OCI-M1 (cell line): ENCODE data around the gene BORCS5.
"Not testable (repeated sequence)": the region's sequence is repeated elsewhere in the genome, so short reads cannot be mapped to it uniquely, and the experiment has no call there.

ENCODE experiments used
- DNase-seq: peaks from one replicate; lab custom pipeline; 2025; lab: John Stamatoyannopoulos, UW

Gene BORCS5

GRCh38 chr12:12356896-12357718 lies at the start of gene BORCS5:
Gene BORCS5 (plus strand): TSS chr12:12357078. CDS start chr12:12357452, 374 bp downstream.
- DNase-seq, result peak; percentile 99

DNA sequence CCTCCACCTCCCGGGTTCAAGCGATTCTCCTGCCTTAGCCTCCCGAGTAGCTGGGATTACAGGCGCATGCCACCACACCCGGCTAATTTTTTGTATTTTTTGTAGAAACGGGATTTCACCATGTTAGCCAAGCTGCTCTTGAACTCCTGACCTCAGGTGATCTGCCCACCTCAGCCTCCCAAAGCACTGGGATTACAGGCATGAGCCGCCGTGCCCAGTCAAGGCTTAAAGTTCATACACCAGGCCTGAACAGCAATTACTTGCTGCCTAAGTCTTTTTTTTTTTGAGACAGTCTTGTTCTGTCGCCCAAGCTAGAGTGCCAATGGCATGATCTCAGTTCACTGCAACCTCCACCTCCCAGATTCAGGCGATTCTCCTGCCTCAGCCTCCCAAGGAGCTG lies 46.2 kb upstream of the BORCS5 start:
- not testable (repeated sequence) for DNase-seq

GRCh38 chr12:12315838-12316237 lies 41.0 kb upstream of the BORCS5 start:
- DNase-seq, result no peak

DNA sequence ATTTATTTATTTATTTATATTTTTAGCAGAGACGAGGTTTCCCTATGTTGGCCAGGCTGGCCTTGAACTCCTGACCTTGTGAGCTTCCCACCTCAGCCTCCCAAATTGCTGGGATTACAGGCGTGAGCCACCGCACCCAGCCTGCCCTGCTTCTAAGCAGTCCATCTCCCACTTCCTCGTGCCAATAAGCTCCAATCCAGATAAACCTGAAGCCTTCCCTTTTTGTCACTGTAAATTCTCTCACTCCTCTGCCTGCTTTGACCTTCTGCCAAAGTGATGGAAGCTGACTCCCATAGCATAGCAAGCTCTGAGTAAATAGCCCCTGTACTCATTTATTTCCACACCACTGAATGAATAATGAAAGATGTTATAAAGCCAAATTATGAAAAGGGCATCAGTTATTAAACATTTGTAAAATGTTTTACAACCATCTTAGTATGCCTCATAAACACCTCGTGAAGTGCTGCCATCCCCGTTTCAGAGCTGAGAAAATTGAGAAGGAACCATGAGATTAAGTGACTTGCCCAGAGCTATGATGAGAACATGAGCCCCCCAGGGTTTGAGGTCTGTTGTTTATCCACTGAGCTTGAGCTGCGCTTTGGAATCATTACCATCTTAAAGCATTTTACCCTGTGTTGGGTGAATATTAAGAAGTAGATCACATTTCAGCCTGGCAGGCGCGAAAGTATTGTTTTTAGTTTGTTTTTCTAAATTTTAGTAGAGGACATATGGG lies 37.3 kb upstream of the BORCS5 start:
- DNase-seq, result no peak

GRCh38 chr12:12323118-12323517 lies 33.8 kb upstream of the BORCS5 start:
- no peak for DNase-seq

DNA sequence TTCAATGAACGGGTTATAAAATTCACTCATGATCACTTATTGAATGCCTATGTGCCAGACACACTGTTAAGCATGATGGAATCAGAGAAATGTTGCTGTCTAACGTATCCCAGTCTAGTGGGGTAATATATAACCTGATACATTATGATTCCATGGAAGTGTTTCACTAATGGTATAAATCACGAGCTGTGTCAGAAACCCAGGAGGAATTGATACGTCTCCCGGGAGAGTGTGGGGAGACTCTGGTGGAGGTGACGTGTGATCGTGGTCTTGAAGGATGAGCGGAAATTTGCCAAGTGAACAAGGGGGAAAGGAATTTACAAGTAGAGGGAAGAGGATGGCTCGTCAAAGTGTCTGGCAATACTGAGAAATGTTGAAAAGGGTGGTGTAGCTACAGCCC lies 33.3 kb upstream of the BORCS5 start:
- DNase-seq, result no peak

DNA sequence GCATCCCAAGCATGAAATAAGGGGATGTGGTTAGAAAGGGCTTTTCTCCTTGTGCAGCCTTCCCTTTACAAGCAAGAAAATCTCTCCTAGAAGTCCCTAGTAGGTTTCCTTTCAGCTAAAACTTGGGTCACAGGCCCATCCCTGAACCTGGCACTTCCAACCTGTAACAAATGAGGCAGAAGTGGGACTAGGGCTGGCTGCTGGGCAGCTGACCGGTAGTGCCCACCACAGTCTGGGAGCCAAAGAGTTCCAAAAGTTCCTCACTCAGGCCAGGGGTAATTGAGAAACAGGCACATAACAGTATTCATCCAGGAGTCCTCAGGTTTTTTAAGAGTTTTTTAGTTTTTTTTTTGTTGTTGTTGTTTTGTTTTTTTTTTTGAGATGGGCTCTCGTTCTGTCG lies 30.6 kb upstream of the BORCS5 start:
- DNase-seq, result no peak

DNA sequence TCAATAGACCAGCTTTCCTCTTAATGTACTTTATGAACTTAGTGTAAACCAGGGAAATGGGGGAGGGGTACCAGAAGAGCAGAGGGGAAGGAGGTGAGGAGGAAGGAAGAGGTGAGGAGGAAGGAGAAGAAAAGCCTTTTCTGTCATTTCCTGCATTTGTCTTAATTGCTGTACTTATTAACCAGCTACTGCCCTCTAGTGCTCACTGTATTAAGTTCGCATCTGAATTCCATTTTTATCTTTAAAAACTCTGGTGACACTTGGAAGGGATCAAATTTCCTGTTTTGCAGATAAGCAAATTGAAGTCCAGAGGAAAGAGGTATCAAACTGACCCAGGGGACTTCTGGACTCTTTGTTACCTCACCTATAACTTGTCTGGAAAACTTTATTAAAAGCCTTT lies 29.1 kb upstream of the BORCS5 start:
- DNase-seq, result peak; percentile 82

- no peak for DNase-seq
Measured at GRCh38 chr12:12331244-12331771, 25.6 kb upstream of the BORCS5 start.

DNA sequence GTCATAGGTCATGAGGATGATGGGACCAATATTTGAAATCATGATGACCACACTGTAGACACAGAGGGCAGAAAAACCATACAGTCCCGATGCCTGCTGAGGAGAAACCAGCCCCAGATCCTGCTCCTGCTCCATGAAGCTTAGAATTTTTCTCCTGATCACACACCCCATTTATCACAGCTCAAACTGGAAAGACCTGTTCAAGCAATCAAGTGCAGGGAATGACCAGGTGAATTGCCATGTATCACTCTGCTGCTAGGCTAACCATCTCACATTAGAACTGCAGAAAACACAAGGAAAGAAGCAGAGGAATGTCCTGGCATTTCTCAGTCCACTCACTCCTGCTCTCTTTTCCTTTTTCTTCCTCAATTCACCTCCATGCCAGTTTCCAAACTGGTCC lies 25.0 kb upstream of the BORCS5 start:
- no peak for DNase-seq

DNA sequence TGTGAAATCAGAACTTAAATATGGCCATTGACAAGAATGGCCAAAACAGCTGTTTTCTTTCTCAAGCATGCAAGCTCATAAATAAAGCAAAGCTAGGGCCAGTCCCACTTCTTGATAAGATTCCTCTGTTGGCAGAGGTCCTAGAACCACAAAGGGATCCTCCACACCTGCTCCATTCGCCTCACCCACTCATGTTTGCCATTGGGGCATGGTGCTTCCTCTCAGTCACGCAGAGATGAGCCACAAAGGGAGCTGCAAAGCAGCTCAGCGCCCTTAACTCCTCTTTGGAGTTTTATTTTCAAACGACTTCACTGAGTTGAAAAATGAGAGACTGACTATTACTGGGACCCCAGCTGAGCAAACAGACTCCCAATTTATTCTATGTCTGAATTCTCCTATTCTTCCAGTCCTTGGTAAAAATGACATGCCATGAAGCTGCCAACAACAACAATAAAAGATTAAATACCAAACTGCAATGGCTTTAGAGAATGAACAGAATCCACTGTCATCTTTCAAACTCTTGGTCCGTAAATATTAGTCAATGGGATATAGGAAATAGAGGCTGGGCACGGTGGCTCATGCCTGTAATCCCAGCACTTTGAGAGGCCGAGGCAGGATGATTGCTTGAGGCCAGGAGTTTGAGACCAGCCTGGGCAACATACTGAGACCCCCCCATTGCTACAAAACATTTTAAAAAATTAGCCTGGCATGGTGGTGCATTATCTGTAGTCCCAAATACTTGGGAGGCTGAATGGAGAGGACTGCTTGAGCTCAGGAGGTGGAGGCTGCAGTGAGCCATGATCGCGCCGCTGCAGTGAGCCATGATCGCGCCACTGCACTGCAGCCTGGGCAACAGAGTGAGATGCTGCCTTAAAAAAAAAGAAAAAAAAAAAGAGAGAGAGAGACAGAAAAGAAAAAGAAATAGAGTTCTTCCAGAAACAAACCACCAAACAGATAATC lies 23.2 kb upstream of the BORCS5 start:
- DNase-seq, result no peak

GRCh38 chr12:12334367-12335040 lies 22.4 kb upstream of the BORCS5 start:
- DNase-seq, result peak; percentile 76

DNA sequence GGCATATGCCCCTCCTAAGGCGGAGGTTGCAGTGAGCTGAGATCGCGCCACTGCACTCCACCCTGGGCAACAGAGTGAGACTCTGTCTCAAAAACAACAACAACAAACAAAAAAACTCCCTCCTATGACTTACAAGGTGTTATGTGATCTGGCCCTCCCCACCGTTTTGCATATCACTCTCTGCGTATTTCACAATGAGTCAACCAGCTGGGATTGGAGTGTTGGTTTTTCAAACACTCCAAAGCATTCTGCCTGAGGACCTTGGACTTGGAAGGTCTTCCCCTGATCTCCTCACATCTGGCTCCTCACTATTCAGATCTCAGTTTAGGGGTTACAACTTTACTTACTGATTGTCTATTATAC lies 20.8 kb upstream of the BORCS5 start:
- no peak for DNase-seq

DNA sequence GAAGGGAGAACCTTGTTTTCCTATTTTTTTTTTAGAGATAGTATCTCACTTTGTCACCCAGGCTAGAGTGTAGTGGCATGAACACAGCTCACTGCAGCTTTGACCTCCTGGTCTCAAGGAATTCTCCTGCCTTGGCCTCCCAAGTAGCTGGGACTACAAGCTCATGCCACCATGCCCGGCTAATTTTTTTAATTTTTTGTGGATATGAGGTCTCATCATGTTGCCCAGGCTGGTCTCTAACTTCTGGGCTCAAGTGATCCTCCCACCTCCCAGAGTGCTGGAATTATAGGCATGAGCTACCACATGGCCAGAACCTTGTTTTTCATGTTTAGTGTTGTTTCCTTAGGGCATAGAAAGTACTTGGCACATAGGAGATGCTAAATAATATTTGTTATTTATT lies 20.4 kb upstream of the BORCS5 start:
- no peak for DNase-seq

DNA sequence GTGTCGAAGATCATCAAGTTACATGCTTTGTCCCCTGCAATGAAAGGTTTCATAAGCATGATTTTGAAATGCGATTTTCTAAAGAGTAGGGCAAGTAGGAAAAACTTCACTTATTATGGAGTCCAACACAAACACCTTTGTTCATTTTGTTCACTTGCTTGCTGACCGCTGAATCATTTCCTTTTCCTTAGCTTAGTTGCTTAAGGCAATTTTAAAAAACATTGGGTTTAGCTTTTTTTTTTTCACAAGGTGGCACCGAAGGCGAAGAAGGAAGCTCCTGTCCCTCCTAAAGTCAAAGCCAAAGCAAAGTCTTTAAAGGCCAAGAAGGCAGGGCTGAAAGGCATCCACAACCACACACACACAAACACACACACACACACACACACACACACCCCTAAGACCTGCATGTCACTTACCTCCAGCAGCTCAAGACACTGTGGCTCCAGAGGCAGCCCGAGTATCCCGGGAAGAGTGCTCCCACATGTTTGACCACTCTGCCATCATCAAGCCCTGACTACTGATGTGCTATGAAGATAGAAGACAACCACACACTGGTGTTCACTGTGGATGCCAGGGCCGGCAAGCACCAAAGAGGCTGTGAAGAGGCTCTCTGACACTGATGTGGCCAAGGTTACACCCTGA lies 18.2 kb upstream of the BORCS5 start:
- no peak for DNase-seq

GRCh38 chr12:12349711-12350665 lies 6.9 kb upstream of the BORCS5 start, which contains the start of gene MANSC1:
Gene MANSC1 (minus strand): TSS chr12:12350242. CDS start chr12:12343314, 6,928 bp downstream.
- peak; percentile 51 for DNase-seq

GRCh38 chr12:12350868-12351463 lies 5.9 kb upstream of the BORCS5 start:
- no peak for DNase-seq

DNA sequence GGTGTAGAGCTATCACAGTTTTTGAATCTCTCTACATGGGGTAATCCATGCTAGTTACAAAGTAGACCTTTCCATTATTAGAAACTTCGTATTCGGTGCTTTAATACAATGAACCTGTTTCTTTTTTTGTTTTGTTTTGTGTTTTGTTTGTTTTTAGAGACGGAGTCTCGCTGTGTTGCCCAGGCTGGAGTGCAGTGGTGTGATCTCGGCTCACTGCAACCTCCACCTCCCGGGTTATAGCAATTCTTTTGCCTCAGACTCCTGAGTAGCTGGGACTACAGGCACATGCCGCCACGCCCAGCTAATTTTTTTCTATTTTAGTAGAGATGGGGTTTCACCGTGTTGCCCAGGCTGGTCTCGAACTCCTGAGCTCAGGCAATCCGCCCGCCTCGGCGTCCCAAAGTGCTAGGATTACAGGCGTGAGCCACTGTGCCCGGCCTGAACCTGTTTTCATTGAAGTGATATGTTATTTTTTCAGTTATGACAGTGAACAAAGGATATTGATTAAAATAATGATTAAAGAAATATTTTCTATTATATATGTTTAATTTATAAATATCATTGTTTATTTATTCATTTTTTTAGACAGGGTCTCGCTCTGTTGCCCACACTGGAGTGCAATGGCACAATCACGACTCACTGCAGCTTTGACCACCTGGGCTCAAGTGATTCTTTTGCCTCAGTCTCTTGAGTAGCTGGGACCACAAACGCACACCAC lies 5.3 kb upstream of the BORCS5 start:
- not testable (repeated sequence) for DNase-seq

- DNase-seq, result no peak
Measured at GRCh38 chr12:12353276-12353675, 3.6 kb upstream of the BORCS5 start.
